Cardiac fibroblast (primary cell): ENCODE results near the gene RPL28.

ENCODE experiments used
- DNase-seq, 2 donors: peaks; one replicate each; pipeline versions ENCODE4 v3.0.0 to v3.0.0-alpha.2; 2010; ENCODE audit warnings: low read depth in 2 of 2
- H3K4me3 ChIP-seq, 2 donors: replicated peaks in 1 of 2; 1 replicate in 1 of 2; 2 replicates in 1 of 2; pipeline ENCODE4 v1.5.1; 2011; ENCODE audit warnings: low read depth in 2 of 2, low read length in 2 of 2, mild to moderate bottlenecking in 2 of 2, moderate library complexity in 1 of 2
- TF ChIP-seq, protein P1 (sequence below): IDR thresholded peaks from one replicate; pipeline ENCODE4 v1.5.1; 2011; ENCODE audit warnings: low read depth, mild to moderate bottlenecking, low read length, inconsistent platforms

Gene RPL28

DNA sequence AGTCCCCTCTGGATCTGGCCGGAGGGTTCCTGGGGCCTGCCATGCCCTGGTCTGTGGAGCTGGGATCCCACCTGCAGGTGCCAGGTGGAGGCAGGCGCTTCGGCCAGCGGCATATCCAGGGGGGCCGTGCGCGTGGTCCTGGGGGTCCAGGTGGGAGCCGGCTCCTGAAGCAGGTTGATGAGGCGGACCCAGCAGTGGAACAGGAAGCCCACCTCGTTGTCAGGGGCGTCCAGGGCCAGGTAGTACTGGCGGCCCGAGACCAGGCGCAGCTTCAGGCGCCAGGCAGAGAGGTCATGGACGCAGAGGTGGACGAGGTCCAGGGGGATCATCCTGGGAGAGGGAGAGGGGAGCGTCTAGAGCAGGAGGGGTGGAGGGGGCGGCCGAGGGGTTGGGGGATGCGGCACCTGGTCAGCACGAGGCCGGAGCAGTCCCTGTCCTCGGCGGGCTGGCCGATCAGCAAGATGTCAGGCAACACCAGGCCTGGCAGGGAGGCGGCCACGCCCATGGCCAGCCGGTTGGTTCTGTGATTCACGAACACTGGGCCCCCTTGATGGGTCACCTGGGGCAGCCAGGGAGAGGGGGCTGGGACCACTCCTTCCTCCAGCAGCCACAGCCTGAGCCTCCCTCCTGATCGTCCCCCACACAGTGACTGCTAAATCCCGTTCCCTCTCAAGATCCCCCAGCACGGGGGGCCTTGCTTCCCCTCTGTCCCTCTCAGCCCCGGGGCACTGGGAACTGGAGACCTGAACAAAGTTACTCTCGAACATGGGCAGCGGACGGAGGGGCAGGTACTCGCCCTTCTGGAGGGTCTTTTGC, 23.4 kb upstream of the RPL28 start:
- no peak overlapping the region for H3K4me3 ChIP-seq
- TF ChIP-seq, protein P1, sequence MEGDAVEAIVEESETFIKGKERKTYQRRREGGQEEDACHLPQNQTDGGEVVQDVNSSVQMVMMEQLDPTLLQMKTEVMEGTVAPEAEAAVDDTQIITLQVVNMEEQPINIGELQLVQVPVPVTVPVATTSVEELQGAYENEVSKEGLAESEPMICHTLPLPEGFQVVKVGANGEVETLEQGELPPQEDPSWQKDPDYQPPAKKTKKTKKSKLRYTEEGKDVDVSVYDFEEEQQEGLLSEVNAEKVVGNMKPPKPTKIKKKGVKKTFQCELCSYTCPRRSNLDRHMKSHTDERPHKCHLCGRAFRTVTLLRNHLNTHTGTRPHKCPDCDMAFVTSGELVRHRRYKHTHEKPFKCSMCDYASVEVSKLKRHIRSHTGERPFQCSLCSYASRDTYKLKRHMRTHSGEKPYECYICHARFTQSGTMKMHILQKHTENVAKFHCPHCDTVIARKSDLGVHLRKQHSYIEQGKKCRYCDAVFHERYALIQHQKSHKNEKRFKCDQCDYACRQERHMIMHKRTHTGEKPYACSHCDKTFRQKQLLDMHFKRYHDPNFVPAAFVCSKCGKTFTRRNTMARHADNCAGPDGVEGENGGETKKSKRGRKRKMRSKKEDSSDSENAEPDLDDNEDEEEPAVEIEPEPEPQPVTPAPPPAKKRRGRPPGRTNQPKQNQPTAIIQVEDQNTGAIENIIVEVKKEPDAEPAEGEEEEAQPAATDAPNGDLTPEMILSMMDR, result no peak

DNA sequence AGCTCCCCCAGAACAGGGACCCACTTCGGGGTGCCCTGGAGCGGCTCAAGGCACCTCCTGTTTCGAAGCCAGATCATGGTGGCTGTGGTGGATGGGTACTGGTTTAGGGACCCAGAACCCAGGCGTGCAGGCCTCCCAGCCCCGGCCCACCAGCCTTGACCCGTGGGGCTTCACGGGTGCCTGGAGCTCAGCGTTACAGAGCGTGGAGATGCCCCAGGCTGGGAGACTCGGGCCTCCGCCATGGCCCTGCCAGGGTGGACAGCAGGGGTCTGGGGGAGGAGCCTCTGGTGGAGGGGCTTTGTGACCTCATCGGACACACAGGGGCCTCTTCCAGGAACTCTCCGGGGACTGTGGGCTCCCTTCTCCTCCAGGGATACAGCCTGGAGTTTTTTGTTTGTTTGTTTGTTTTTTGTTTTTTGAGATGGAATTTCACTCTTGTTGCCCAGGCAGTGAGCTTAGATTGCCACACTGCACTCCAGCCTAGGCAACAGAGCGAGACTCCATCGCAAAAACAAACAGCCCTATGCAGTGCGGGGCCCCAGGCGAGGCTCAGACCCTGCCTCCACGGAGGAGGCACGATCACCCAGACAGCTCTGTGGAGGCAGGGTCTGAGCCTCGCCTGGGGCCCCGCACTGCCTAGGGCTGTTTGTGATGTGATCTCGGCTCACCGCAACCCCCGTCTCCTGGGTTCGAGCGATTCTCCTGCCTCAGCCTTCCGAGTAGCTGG, 22.6 kb upstream of the RPL28 start, which contains the start of gene GARIN5B:
Gene GARIN5B (minus strand): TSS at position 271 of the 727 bp plus-strand sequence. CDS start 194 bp downstream, at position 77.
- DNase-seq, result no peak
- H3K4me3 ChIP-seq, result no peak within 1 kb of the TSS
- TF ChIP-seq, protein P1, result no peak

More for the DNA sequence above, 23.4 kb upstream of the RPL28 start:
- DNase-seq, result no peak

DNA sequence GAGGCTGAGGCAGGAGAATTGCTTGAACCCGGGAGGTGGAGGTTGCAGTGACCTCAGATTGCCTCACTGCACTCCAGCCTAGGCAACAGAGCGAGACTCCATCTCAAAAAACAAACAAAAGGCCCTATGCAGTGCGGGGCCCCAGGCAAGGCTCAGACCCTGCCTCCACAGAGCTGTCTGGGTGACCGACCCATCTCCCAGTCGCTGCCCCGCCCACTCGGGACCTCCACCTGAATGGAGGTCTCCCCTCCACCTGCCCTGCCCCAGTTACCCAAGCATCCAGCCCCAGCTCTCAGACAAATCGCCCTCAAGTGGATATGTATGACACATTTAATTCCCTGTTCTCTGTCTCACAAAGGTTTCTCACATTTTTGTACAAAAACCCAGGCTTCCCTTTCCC, 20.5 kb upstream of the RPL28 start:
- H3K4me3 ChIP-seq, result no peak overlapping the region
- TF ChIP-seq, protein P1, result no peak
- DNase-seq, result no peak

DNA sequence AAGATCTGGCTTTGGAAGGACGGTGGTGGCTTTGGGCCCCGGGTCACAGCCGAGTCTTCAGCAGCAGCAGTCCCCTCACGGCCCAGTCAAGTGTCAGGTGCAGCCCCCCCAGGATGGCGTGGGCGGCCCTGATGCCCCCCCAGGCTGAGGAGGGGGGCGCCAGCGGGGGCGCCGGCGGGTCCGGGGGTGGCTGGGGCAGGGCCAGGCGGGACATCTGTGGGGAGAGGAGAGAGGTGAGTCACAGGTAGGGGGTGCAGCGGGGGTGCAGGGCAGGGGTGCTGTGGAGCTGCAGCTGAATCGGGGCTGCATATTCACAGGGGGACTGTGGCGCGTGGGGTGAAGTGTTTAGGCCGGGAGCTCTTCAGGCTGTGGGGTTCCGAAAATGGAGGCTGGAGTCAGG, 19.8 kb upstream of the RPL28 start:
- H3K4me3 ChIP-seq, result no peak overlapping the region
- TF ChIP-seq, protein P1, result no peak
- DNase-seq, result no peak

DNA sequence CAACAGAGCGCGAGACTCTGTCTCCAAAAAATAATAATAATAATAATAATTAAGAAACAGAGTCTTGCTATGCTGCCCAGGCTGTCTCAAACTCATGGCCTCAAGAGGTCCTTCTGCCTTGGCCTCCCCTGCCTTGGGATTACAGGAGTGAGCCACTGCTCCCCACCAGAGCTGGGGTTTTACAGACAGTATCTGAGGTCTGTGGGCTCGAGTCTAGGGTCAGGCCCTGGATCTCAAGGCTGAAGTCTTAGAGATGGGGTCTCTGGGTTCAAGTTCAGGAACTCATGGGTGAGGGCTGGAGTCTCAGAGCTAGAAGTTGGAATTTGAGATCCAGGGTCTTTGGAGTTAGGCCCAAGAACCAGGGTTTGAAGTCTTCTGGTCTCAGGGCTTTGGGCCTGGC, 18.9 kb upstream of the RPL28 start:
- TF ChIP-seq, protein P1, result no peak
- DNase-seq, result no peak
- no peak overlapping the region for H3K4me3 ChIP-seq

DNA sequence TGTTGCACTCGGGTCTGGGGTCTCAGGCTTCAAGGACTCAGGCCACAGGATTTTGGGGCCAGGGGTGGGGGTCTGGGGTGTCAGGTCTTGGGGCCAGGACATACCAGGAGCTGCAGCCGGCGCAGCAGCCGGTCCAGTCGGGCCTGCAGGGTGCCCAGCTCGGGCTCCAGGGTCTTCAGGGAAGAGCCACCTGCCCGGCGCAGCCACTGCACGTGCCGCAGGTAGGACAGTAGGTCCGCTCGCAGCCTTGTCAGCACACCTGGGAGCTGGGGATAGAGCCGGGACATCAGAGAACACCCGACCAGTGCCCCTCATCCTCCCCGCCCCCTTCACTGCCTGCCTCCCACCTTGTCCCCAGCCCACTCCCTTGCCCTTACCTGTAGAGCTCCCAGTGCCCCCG, 17.6 kb upstream of the RPL28 start:
- DNase-seq, result no peak
- TF ChIP-seq, protein P1, result no peak
- H3K4me3 ChIP-seq, result no peak overlapping the region
